HUDEP-2 (cell line): ENCODE results near the gene COL6A3.

Experiments
- DNase-seq, 76 experiments: peaks; one replicate each; lab custom pipeline; 2025; ENCODE audit not compliant: unreplicated experiment in 76 of 76; lab: John Stamatoyannopoulos, UW

Gene COL6A3

GRCh38 chr2:237300739-237301138, 113.2 kb downstream of the COL6A3 start:
- no peak for DNase-seq

GRCh38 chr2:237299906-237300305, 114.1 kb downstream of the COL6A3 start:
- DNase-seq, result no peak

GRCh38 chr2:237298151-237299118, 115.5 kb downstream of the COL6A3 start:
- DNase-seq, result no peak

GRCh38 chr2:237297421-237298150, 116.4 kb downstream of the COL6A3 start:
- DNase-seq, result no peak

- DNase-seq, result no peak
Measured at GRCh38 chr2:237296756-237297155, 117.2 kb downstream of the COL6A3 start.

GRCh38 chr2:237295889-237296480, 118.0 kb downstream of the COL6A3 start:
- no peak for DNase-seq

GRCh38 chr2:237294460-237294859, 119.5 kb downstream of the COL6A3 start:
- DNase-seq, result no peak

- DNase-seq, result no peak
Measured at GRCh38 chr2:237293978-237294377, 120.0 kb downstream of the COL6A3 start.

GRCh38 chr2:237291138-237291792, 122.7 kb downstream of the COL6A3 start:
- DNase-seq, result peak in 16 of 76 experiments; percentile 2 to 44 (median 9)

GRCh38 chr2:237290261-237290660, 123.7 kb downstream of the COL6A3 start:
- DNase-seq, result no peak

- DNase-seq, result no peak
Measured at GRCh38 chr2:237289139-237289538, 124.8 kb downstream of the COL6A3 start.

- no peak for DNase-seq
Measured at GRCh38 chr2:237287872-237288271, 126.1 kb downstream of the COL6A3 start.

GRCh38 chr2:237283131-237283928, 130.6 kb downstream of the COL6A3 start:
- DNase-seq, result no peak

GRCh38 chr2:237282568-237283128, 131.3 kb downstream of the COL6A3 start:
- no peak for DNase-seq

- no peak for DNase-seq
Measured at GRCh38 chr2:237281836-237282306, 132.1 kb downstream of the COL6A3 start.

- no peak for DNase-seq
Measured at GRCh38 chr2:237280939-237281338, 133.0 kb downstream of the COL6A3 start.

- no peak for DNase-seq
Measured at GRCh38 chr2:237280229-237280628, 133.7 kb downstream of the COL6A3 start.

GRCh38 chr2:237279012-237279768, 134.8 kb downstream of the COL6A3 start:
- no peak for DNase-seq

GRCh38 chr2:237278568-237278967, 135.4 kb downstream of the COL6A3 start:
- no peak for DNase-seq
